ENCODE measurements around the gene APOBEC3B.

- TF ChIP-seq CTCF (IDR thresholded peaks at IDR 0.05) (no peak), POLR2A (IDR thresholded peaks at IDR 0.05) (no peak), POLR2AphosphoS5 (IDR thresholded peaks at IDR 0.05) (no peak)
These were observed 28.8 kb downstream of the APOBEC3B start for GRCh38 chr22:39010946-39011345.
